Measurements from ENCODE around the gene ARHGAP24. TPM values are rescaled to one million over a fixed set of nuclear protein-coding genes. Genes with fewer than 3 reads are reported as not detected.
"Not testable (repeated sequence)": the region's sequence is repeated elsewhere in the genome, so short reads cannot be mapped to it uniquely, and the experiment has no call there.

ARHGAP24 gene
- total RNA-seq, 1 donor from 2014 or later, result 40.3 TPM

GRCh38 chr4:86011117-86011516 is 536.2 kb downstream of the ARHGAP24 start:
- DNase-seq (ENCODE audit: low read depth in 2 of 2), result peak in 1 of 2 donors; percentile 54

GRCh38 chr4:86013621-86014020 is 538.7 kb downstream of the ARHGAP24 start:
- no peak for DNase-seq (ENCODE audit: low read depth in 2 of 2)

GRCh38 chr4:86014599-86014998 is 539.6 kb downstream of the ARHGAP24 start:
- no peak for DNase-seq (ENCODE audit: low read depth in 2 of 2)

GRCh38 chr4:86015412-86016350 is 540.7 kb downstream of the ARHGAP24 start:
- peak in 1 of 2 donors; percentile 29 for DNase-seq (ENCODE audit: low read depth in 2 of 2)

- DNase-seq (ENCODE audit: low read depth in 2 of 2), result no peak
Measured at GRCh38 chr4:86019362-86019761, 544.4 kb downstream of the ARHGAP24 start.

GRCh38 chr4:86019906-86020305 is 545.0 kb downstream of the ARHGAP24 start:
- DNase-seq (ENCODE audit: low read depth in 2 of 2), result no peak

- not testable (repeated sequence) for DNase-seq (ENCODE audit: low read depth in 2 of 2)
Measured at GRCh38 chr4:86021671-86022070, 546.7 kb downstream of the ARHGAP24 start.

GRCh38 chr4:86026720-86027119 is 551.8 kb downstream of the ARHGAP24 start:
- DNase-seq (ENCODE audit: low read depth in 2 of 2), result no peak

GRCh38 chr4:86031927-86032326 is 557.0 kb downstream of the ARHGAP24 start:
- DNase-seq (ENCODE audit: low read depth in 2 of 2), result no peak

GRCh38 chr4:86032476-86033022 is 557.6 kb downstream of the ARHGAP24 start:
- no peak for DNase-seq (ENCODE audit: low read depth in 2 of 2)

- DNase-seq (ENCODE audit: low read depth in 2 of 2), result peak; percentile 56 to 94
Measured at GRCh38 chr4:86033171-86033570, 558.2 kb downstream of the ARHGAP24 start.

GRCh38 chr4:86034616-86035015 is 559.7 kb downstream of the ARHGAP24 start:
- no peak for DNase-seq (ENCODE audit: low read depth in 2 of 2)

- DNase-seq (ENCODE audit: low read depth in 2 of 2), result no peak
Measured at GRCh38 chr4:86035688-86036087, 560.7 kb downstream of the ARHGAP24 start.

GRCh38 chr4:86036736-86037135 is 561.8 kb downstream of the ARHGAP24 start:
- peak; percentile 70 to 91 for DNase-seq (ENCODE audit: low read depth in 2 of 2)

GRCh38 chr4:86038037-86038436 is 563.1 kb downstream of the ARHGAP24 start:
- no peak for DNase-seq (ENCODE audit: low read depth in 2 of 2)

- peak; percentile 51 to 69 for DNase-seq (ENCODE audit: low read depth in 2 of 2)
Measured at GRCh38 chr4:86043755-86044592, 569.0 kb downstream of the ARHGAP24 start.

GRCh38 chr4:86044593-86044985 is 569.6 kb downstream of the ARHGAP24 start:
- DNase-seq (ENCODE audit: low read depth in 2 of 2), result no peak

GRCh38 chr4:86048426-86048825 is 573.5 kb downstream of the ARHGAP24 start:
- no peak for DNase-seq (ENCODE audit: low read depth in 2 of 2)

- no peak for DNase-seq (ENCODE audit: low read depth in 2 of 2)
Measured at GRCh38 chr4:86050496-86050895, 575.5 kb downstream of the ARHGAP24 start.

All from dermis microvascular lymphatic vessel endothelial cell (primary cell).